ENCODE data around the gene EXOC3L4.

DNA sequence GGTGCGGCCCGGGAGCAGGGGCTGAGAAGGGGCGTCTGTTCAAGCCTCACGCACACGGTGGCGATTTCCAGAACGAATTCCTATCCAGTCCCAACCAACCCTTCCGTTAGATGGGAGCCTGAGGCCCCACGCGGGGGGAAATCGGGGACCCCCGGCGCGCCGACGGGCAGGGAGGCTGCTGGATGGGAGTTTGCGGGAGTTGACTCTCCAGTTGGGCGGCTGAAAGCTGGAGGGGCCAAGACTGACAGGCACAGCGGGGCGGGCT, 9.8 kb downstream of the EXOC3L4 start:
- TF ChIP-seq, protein P1, sequence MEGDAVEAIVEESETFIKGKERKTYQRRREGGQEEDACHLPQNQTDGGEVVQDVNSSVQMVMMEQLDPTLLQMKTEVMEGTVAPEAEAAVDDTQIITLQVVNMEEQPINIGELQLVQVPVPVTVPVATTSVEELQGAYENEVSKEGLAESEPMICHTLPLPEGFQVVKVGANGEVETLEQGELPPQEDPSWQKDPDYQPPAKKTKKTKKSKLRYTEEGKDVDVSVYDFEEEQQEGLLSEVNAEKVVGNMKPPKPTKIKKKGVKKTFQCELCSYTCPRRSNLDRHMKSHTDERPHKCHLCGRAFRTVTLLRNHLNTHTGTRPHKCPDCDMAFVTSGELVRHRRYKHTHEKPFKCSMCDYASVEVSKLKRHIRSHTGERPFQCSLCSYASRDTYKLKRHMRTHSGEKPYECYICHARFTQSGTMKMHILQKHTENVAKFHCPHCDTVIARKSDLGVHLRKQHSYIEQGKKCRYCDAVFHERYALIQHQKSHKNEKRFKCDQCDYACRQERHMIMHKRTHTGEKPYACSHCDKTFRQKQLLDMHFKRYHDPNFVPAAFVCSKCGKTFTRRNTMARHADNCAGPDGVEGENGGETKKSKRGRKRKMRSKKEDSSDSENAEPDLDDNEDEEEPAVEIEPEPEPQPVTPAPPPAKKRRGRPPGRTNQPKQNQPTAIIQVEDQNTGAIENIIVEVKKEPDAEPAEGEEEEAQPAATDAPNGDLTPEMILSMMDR (IDR thresholded peaks at IDR 0.05) = no peak
- TF ChIP-seq POLR2A (IDR thresholded peaks at IDR 0.05) = no peak

All from body of pancreas (tissue), 4 donors.